Loucy (cell line): ENCODE results near the gene SNX5.

Experiments
- H2AFZ ChIP-seq: fragments of 200-600 bp; sonication (generic); 2 replicates; pipeline ENCODE4 v1.6.0; 2016; ENCODE audit warnings: antibody characterized with exemption, mild to moderate bottlenecking, low read length, moderate library complexity
- H3F3A ChIP-seq: fragments of 200-600 bp; 2 replicates; pipeline ENCODE4 v1.6.0; 2016; ENCODE audit warnings: antibody characterized with exemption, low read depth, mild to moderate bottlenecking
- H3K27me3 ChIP-seq: fragments of 200-600 bp; sonication (generic); 2 replicates; pipeline ENCODE4 v1.6.1; 2014; ENCODE audit warnings: low read length, mild to moderate bottlenecking; ENCODE audit not compliant: insufficient read depth, poor library complexity, severe bottlenecking
- H3K36me3 ChIP-seq: fragments of 200-600 bp; sonication (generic); 2 replicates; pipeline ENCODE4 v1.6.1; 2016; ENCODE audit warnings: low read length; ENCODE audit not compliant: insufficient read depth
- H3K4me1 ChIP-seq: fragments of 200-600 bp; sonication (generic); 2 replicates; pipeline ENCODE4 v1.5.1; 2014; ENCODE audit warnings: low read length, mild to moderate bottlenecking; ENCODE audit not compliant: insufficient read depth, poor library complexity, severe bottlenecking
- H3K4me2 ChIP-seq: fragments of 200-600 bp; sonication (generic); 2 replicates; pipeline ENCODE4 v1.6.0; 2014; ENCODE audit warnings: antibody characterized with exemption, low read length, low read depth, mild to moderate bottlenecking; ENCODE audit not compliant: poor library complexity, severe bottlenecking
- H3K4me3 ChIP-seq: fragments of 200-600 bp; sonication (generic); 2 replicates; pipeline ENCODE4 v1.5.1; 2014; ENCODE audit warnings: low read length, mild to moderate bottlenecking, mixed read lengths; ENCODE audit not compliant: poor library complexity, severe bottlenecking
- H3K79me2 ChIP-seq: fragments of 200-600 bp; sonication (generic); 2 replicates; pipeline ENCODE4 v1.6.1; 2014; ENCODE audit warnings: low read length; ENCODE audit not compliant: insufficient read depth
- H3K9ac ChIP-seq: fragments of 200-600 bp; sonication (generic); 2 replicates; pipeline ENCODE4 v1.6.0; 2014; ENCODE audit warnings: mild to moderate bottlenecking, low read depth, low read length, moderate library complexity; ENCODE audit not compliant: poor library complexity, severe bottlenecking
- H3K9me2 ChIP-seq: fragments of 200-600 bp; sonication (generic); replicated peaks from 2 replicates; pipeline ENCODE4 v1.6.1; 2016; ENCODE audit warnings: low read depth, low read length, mixed read lengths
- H3K9me3 ChIP-seq: fragments of 200-600 bp; sonication (generic); 2 replicates; pipeline ENCODE4 v1.6.1; 2014; ENCODE audit warnings: mild to moderate bottlenecking, antibody characterized with exemption, low read length, low read depth; ENCODE audit not compliant: insufficient read depth
- H4K20me1 ChIP-seq: fragments of 200-600 bp; sonication (generic); 2 replicates; pipeline ENCODE4 v1.6.0; 2014; ENCODE audit warnings: antibody characterized with exemption, low read length, mild to moderate bottlenecking; ENCODE audit not compliant: insufficient read depth, poor library complexity, severe bottlenecking
- CTCF ChIP-seq: fragments of 200-600 bp; sonication (generic); conservative IDR thresholded peaks from 2 replicates; pipeline ENCODE4 v1.5.1; 2014; ENCODE audit warnings: mild to moderate bottlenecking, antibody characterized with exemption, low read length
- EZH2phosphoT487 ChIP-seq: fragments of 200-600 bp; IDR thresholded peaks from 2 replicates; pipeline ENCODE4 v1.6.1; 2018; ENCODE audit warnings: antibody characterized with exemption, mild to moderate bottlenecking, moderate library complexity, borderline replicate concordance

The SNX5 gene

GRCh38 chr20:17951323-17951722, 17.3 kb downstream of the SNX5 start:
- no peaks in the 10 kb centered on the region for H3K9me3 ChIP-seq
- H3K9ac ChIP-seq: no peak overlapping the region
- TF ChIP-seq EZH2phosphoT487: no peak
- no peak for TF ChIP-seq CTCF
- peaks cover 81% of the 10 kb centered on the region for H3K79me2 ChIP-seq
- peaks cover 81% of the 10 kb centered on the region for H4K20me1 ChIP-seq
- peaks cover 15% of the 10 kb centered on the region for H3K4me1 ChIP-seq
- no peaks in the 10 kb centered on the region for H3K27me3 ChIP-seq
- H3K4me3 ChIP-seq: no peak overlapping the region
- no peak overlapping the region for H3K4me2 ChIP-seq
- no peak overlapping the region for H2AFZ ChIP-seq
- peaks cover 100% of the 10 kb centered on the region for H3K36me3 ChIP-seq
- 0 out of 2 replicates have a peak, but pooled peaks cover 3% of the 10 kb centered on the region for H3F3A ChIP-seq
- H3K9me2 ChIP-seq: no peaks in the 10 kb centered on the region

- no peaks in the 10 kb centered on the region for H3K27me3 ChIP-seq
These were observed 17.9 kb downstream of the SNX5 start for GRCh38 chr20:17950670-17951069.

GRCh38 chr20:17949899-17950298, 18.7 kb downstream of the SNX5 start:
- Histone ChIP-seq H3F3A (peaks cover 5% of the 10 kb centered on the region; the same call in 1 of the 2 replicates), H3K27me3 (no peaks in the 10 kb centered on the region), H3K36me3 (peaks cover 100% of the 10 kb centered on the region), H3K79me2 (peaks cover 73% of the 10 kb centered on the region), H3K9me3 (no peaks in the 10 kb centered on the region), H4K20me1 (peaks cover 77% of the 10 kb centered on the region), H2AFZ (no peak overlapping the region), H3K9me2 (no peaks in the 10 kb centered on the region), H3K4me2 (no peak overlapping the region), H3K9ac (no peak overlapping the region), H3K4me1 (peaks cover 1% of the 10 kb centered on the region), H3K4me3 (no peak overlapping the region)
- no peak for TF ChIP-seq EZH2phosphoT487
- no peak for TF ChIP-seq CTCF

More at GRCh38 chr20:17950670-17951069, 17.9 kb downstream of the SNX5 start:
- H3K9ac ChIP-seq: no peak overlapping the region
- H3K9me2 ChIP-seq: no peaks in the 10 kb centered on the region
- H2AFZ ChIP-seq: no peak overlapping the region
- no peak overlapping the region for H3K4me2 ChIP-seq
- H3K79me2 ChIP-seq: peaks cover 81% of the 10 kb centered on the region
- H3K36me3 ChIP-seq: peaks cover 100% of the 10 kb centered on the region
- no peaks in the 10 kb centered on the region for H3K9me3 ChIP-seq
- peaks cover 9% of the 10 kb centered on the region for H3K4me1 ChIP-seq
- TF ChIP-seq CTCF (no peak), EZH2phosphoT487 (no peak)
- 0 out of 2 replicates have a peak, but pooled peaks cover 3% of the 10 kb centered on the region for H3F3A ChIP-seq
- no peak overlapping the region for H3K4me3 ChIP-seq
- peaks cover 78% of the 10 kb centered on the region for H4K20me1 ChIP-seq
